WTC11 (cell line): ENCODE data around the gene RIPPLY2.

ENCODE experiments used
- CTCF ChIP-seq: fragments of 200-600 bp; IDR thresholded peaks from 2 replicates; pipeline ENCODE4 v1.8.0; 2022; ENCODE audit warnings: antibody characterized with exemption
- ZNF263 ChIP-seq: sonication (generic); formaldehyde crosslinking; IDR thresholded peaks from 2 replicates; pipeline ENCODE4 v1.8.1; 2022; ENCODE audit warnings: low read depth, mild to moderate bottlenecking, moderate library complexity, missing genetic modification reagents
- ZNF512 ChIP-seq: sonication (generic); formaldehyde crosslinking; IDR thresholded peaks from 2 replicates; pipeline ENCODE4 v1.8.1; 2022; ENCODE audit warnings: missing genetic modification reagents, borderline replicate concordance

GRCh38 chr6:83878902-83879644 lies 25.9 kb downstream of the RIPPLY2 start:
- TF ChIP-seq CTCF: no peak
- TF ChIP-seq ZNF263 (CRISPR knock-in tag): no peak
- no peak for TF ChIP-seq ZNF512 (CRISPR knock-in tag)
